Upper lobe of left lung (tissue), 6 donors: ENCODE measurements around the gene ATP10A. TPM values are rescaled to one million over a fixed set of nuclear protein-coding genes. Genes with fewer than 3 reads are reported as not detected.
A peak's percentile ranks its signal among the peaks of the same experiment; 100 is the strongest.

Source experiments
- ATAC-seq, 2 donors: fragments of 200-7000 bp; cut with Tn5 transposase; one replicate each; pipeline ENCODE4 v1.9.1; 2022; ENCODE audit warnings: mild to moderate bottlenecking in 2 of 2, moderate library complexity in 2 of 2; ENCODE audit not compliant: low FRiP score in 2 of 2
- DNase-seq, 2 donors: peaks; one replicate each; pipeline ENCODE4 v3.0.0-alpha.2; 2019 to 2020
- H3K27ac ChIP-seq, 4 donors: fragments of 200-600 bp; sonication (generic); one replicate each; pipeline ENCODE4 v1.5.1; 2016 to 2019
- H3K27me3 ChIP-seq, 4 donors: fragments of 200-600 bp; sonication (generic); one replicate each; pipeline ENCODE4 v1.5.1; 2017 to 2019
- H3K36me3 ChIP-seq, 4 donors: fragments of 200-600 bp; sonication (generic); one replicate each; pipeline ENCODE4 v1.5.1; 2016 to 2019
- H3K4me1 ChIP-seq, 4 donors: fragments of 200-600 bp; sonication (generic); one replicate each; pipeline ENCODE4 v1.5.1; 2018 to 2019
- H3K4me3 ChIP-seq, 4 donors: fragments of 200-600 bp; sonication (generic); one replicate each; pipeline ENCODE4 v1.5.1; 2017 to 2019; ENCODE audit warnings: mild to moderate bottlenecking in 2 of 4, moderate library complexity in 1 of 4
- H3K9me3 ChIP-seq, 4 donors: fragments of 200-600 bp; sonication (generic); one replicate each; pipeline ENCODE4 v1.5.1; 2018 to 2019
- CTCF ChIP-seq, 6 experiments: fragments of 450-650 bp in 4 of 6; fragments of 200-600 bp in 2 of 6; sonication (generic) in 2 of 6; IDR thresholded peaks; one replicate each; pipeline ENCODE4 v1.5.1; 2016 to 2019; ENCODE audit warnings: antibody characterized with exemption in 6 of 6
- EP300 ChIP-seq, 4 donors: sonication (generic); formaldehyde crosslinking; IDR thresholded peaks; one replicate each; pipeline ENCODE4 v1.5.1; 2017; ENCODE audit warnings: antibody characterized with exemption in 4 of 4, control low read depth in 2 of 4
- POLR2A ChIP-seq, 4 donors: fragments of 450-650 bp; IDR thresholded peaks; one replicate each; pipeline ENCODE4 v1.5.1; 2016 to 2017; ENCODE audit warnings: antibody characterized with exemption in 4 of 4, mild to moderate bottlenecking in 2 of 4
- POLR2AphosphoS5 ChIP-seq, 2 donors: sonication (generic); formaldehyde crosslinking; IDR thresholded peaks; one replicate each; pipeline ENCODE4 v1.5.1; 2017; ENCODE audit warnings: antibody characterized with exemption in 2 of 2
- WGBS, 2 donors: methylation state at CpG; one replicate each; pipeline ENCODE4 v1.1.5; 2017 to 2018; 5-methylcytosine and 5-hydroxymethylcytosine counted together
- total RNA-seq, 6 donors: library from RNA; depleted of rRNA in 4 of 6; stranded (reverse); fragments of >200 nt in 4 of 6; gene quantifications; one replicate each; pipeline versions ENCODE4 v1.1.0 to v1.2.1, GENCODE V29; 2016 to 2021
- donor health status: DM: no; HTN: no; CAD: no; lungs with moderate emphysema.
- donor health status: DM: no; HTN: yes; CAD: no; lungs with severe emphysema.

ATP10A gene
- total RNA-seq, 6 donors from 2014 or later = 17.8 to 62.4 (median 32.3) TPM

DNA sequence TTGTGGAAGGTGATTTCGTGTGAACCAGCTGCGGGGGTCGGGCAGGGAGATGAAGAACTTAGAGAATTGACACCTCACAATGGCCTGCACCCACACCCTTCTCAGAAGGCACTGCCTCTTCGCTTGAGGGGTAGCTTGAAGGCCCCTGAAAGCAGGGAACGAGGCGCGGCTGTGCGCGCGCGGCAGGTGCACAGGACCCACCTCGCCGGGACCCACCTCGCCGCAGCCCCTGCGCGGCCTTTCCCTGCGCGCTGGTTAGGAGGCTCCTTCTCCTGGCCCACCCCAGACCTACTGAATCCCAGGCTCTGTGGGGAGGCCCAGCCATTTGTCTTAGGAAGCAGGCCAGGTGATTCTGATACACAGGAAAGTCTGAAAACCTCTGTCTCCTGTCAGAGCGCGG lies 46.2 kb upstream of the ATP10A start:
- no peak for ATAC-seq
- 91 to 100% methylated on average over 6 to 20 of the region's 21 CpGs for WGBS, 2 donors
- no peaks in the 10 kb centered on the region for H3K4me1 ChIP-seq
- no peaks in the 10 kb centered on the region for H3K36me3 ChIP-seq
- TF ChIP-seq POLR2A (IDR thresholded peaks at IDR 0.05) (no peak), POLR2AphosphoS5 (IDR thresholded peaks at IDR 0.05) (no peak), EP300 (IDR thresholded peaks at IDR 0.05) (no peak), CTCF (IDR thresholded peaks at IDR 0.05) (no peak)
- H3K9me3 ChIP-seq = no peaks in the 10 kb centered on the region
- H3K27me3 ChIP-seq = no peaks in the 10 kb centered on the region
- H3K27ac ChIP-seq = no peak overlapping the region
- H3K4me3 ChIP-seq = no peak overlapping the region
- peak in 1 of 2 donors; percentile 59 for DNase-seq

- WGBS, 2 donors = 82 to 86% methylated on average over 2 of the region's 2 CpGs
- no peak overlapping the region for H3K27ac ChIP-seq
- no peak for TF ChIP-seq EP300 (IDR thresholded peaks at IDR 0.05)
- no peak for TF ChIP-seq POLR2A (IDR thresholded peaks at IDR 0.05)
- no peak for TF ChIP-seq CTCF (IDR thresholded peaks at IDR 0.05)
- TF ChIP-seq POLR2AphosphoS5 (IDR thresholded peaks at IDR 0.05) = no peak
- peak in 1 of 2 donors; percentile 81 for ATAC-seq
- no peaks in the 10 kb centered on the region for H3K27me3 ChIP-seq
- H3K4me3 ChIP-seq = no peak overlapping the region
- H3K36me3 ChIP-seq = no peaks in the 10 kb centered on the region
- no peak for DNase-seq
- H3K4me1 ChIP-seq = peaks cover 0 to 19% (median 5%) of the 10 kb centered on the region in 4 donors
- H3K9me3 ChIP-seq = no peaks in the 10 kb centered on the region
Observed at GRCh38 chr15:25905140-25905539, 42.0 kb upstream of the ATP10A start.

- peak; percentile 53 to 87 for ATAC-seq
- Histone ChIP-seq H3K27ac (peak overlapping the region in 3 of 4 donors; percentile 48 to 54 (median 49)), H3K4me3 (no peak overlapping the region), H3K27me3 (no peaks in the 10 kb centered on the region), H3K36me3 (no peaks in the 10 kb centered on the region), H3K4me1 (peaks cover 0 to 19% (median 5%) of the 10 kb centered on the region in 4 donors), H3K9me3 (no peaks in the 10 kb centered on the region)
- TF ChIP-seq POLR2A (IDR thresholded peaks at IDR 0.05) (no peak), POLR2AphosphoS5 (IDR thresholded peaks at IDR 0.05) (no peak), CTCF (IDR thresholded peaks at IDR 0.05) (no peak), EP300 (IDR thresholded peaks at IDR 0.05) (peak in 1 of 4 donors; percentile 27)
- WGBS, 2 donors = 49 to 50% methylated on average over 10 of the region's 10 CpGs
- peak; percentile 21 to 76 for DNase-seq
Observed at GRCh38 chr15:25903024-25903581, 40.0 kb upstream of the ATP10A start.

DNA sequence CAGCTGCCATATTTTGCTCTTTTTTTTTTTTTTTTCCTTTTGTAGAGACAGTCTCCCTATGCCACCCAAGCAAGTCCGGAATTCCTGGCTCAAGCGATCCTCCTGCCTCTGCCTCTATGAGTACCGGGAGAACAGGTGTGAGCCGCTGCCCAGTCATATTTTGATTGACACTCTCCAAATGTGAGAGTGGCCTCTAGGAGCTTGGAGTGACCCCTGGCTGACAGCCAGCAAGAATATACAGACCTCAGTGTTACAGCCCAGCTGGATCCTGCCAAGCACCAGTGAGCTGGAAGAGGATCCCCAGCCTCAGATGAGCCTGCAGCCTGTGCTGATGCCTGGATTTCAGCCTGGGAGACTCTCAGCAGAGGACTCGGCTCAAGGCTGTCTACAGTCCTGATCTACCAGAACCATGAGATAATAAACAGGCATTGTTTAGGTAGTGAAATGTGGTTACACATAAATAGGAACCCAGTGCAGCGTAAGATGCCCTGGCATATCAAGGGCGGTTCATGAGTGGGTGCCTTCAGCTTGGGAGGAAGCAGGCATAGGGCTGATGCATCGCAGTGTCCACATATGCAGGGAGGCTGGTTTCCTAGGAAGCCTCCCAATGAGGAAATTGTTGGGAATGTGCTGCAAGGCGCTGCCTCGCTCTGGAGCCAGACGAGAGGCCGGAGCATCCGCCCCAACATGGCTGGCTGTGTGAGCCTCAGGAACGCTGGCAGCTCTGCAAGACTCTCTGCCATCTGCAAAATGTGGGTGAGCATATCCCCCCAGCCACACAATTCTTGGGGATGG lies 38.9 kb upstream of the ATP10A start:
- H3K27me3 ChIP-seq = no peaks in the 10 kb centered on the region
- WGBS, 2 donors = 84 to 85% methylated on average over 14 of the region's 14 CpGs
- no peaks in the 10 kb centered on the region for H3K36me3 ChIP-seq
- DNase-seq (no peak), ATAC-seq (no peak)
- H3K4me3 ChIP-seq = no peak overlapping the region
- H3K4me1 ChIP-seq = peaks cover 0 to 19% (median 5%) of the 10 kb centered on the region in 4 donors
- no peak for TF ChIP-seq POLR2A (IDR thresholded peaks at IDR 0.05)
- no peak for TF ChIP-seq CTCF (IDR thresholded peaks at IDR 0.05)
- no peak for TF ChIP-seq POLR2AphosphoS5 (IDR thresholded peaks at IDR 0.05)
- TF ChIP-seq EP300 (IDR thresholded peaks at IDR 0.05) = no peak
- peak overlapping the region in 1 of 4 donors; percentile 48 for H3K27ac ChIP-seq
- H3K9me3 ChIP-seq = no peaks in the 10 kb centered on the region
